Fibroblast of lung (primary cell): ENCODE results near the gene ITGB1BP1. TPM values are rescaled to one million over a fixed set of nuclear protein-coding genes. Genes with fewer than 3 reads are reported as not detected.
A peak's percentile ranks its signal among the peaks of the same experiment; 100 is the strongest.

Source experiments
- DNase-seq, 2 donors: peaks; one replicate each; pipeline versions ENCODE4 v3.0.0 to v3.0.0-alpha.2; 2010; ENCODE audit warnings: low read depth in 2 of 2
- H2AFZ ChIP-seq: 2 replicates; pipeline ENCODE4 v1.5.1; 2012; ENCODE audit warnings: low read length, control low read depth, inconsistent platforms
- H3K27ac ChIP-seq: 2 replicates; pipeline ENCODE4 v1.5.1; 2011; ENCODE audit warnings: low read length, control low read depth; ENCODE audit not compliant: insufficient read depth
- H3K27me3 ChIP-seq: 2 replicates; pipeline ENCODE4 v1.5.1; 2011; ENCODE audit warnings: mild to moderate bottlenecking, low read length; ENCODE audit not compliant: control insufficient read depth, insufficient read depth
- H3K36me3 ChIP-seq: 2 replicates; pipeline ENCODE4 v1.5.1; 2011; ENCODE audit warnings: low read length; ENCODE audit not compliant: control insufficient read depth, insufficient read depth
- H3K4me1 ChIP-seq: 2 replicates; pipeline ENCODE4 v1.5.1; 2011; ENCODE audit warnings: low read length; ENCODE audit not compliant: control insufficient read depth, insufficient read depth; ENCODE audit errors: extremely low read depth
- H3K4me2 ChIP-seq: 2 replicates; pipeline ENCODE4 v1.5.1; 2011; ENCODE audit warnings: low read length, control low read depth; ENCODE audit not compliant: insufficient read depth; ENCODE audit errors: extremely low read depth
- H3K4me3 ChIP-seq, 4 experiments: fragments of 200-600 bp in 1 of 4; sonication (generic) in 1 of 4; replicated peaks in 1 of 4; 2 replicates each; pipeline ENCODE4 v1.5.1; 2011 to 2016; ENCODE audit warnings: low read length in 4 of 4, low read depth in 3 of 4, mild to moderate bottlenecking in 3 of 4, control low read depth in 2 of 4, inconsistent platforms in 1 of 4, mixed read lengths in 1 of 4; ENCODE audit not compliant: insufficient read depth in 1 of 4; ENCODE audit errors: control extremely low read depth in 1 of 4
- H3K79me2 ChIP-seq: 2 replicates; pipeline ENCODE4 v1.5.1; 2012; ENCODE audit warnings: mild to moderate bottlenecking, low read length, inconsistent platforms; ENCODE audit not compliant: control insufficient read depth, insufficient read depth
- H3K9ac ChIP-seq: 2 replicates; pipeline ENCODE4 v1.5.1; 2011; ENCODE audit warnings: mild to moderate bottlenecking, low read length, control low read depth; ENCODE audit not compliant: insufficient read depth
- H3K9me3 ChIP-seq: 2 replicates; pipeline ENCODE4 v1.5.1; 2012; ENCODE audit warnings: low read depth, low read length; ENCODE audit not compliant: control insufficient read depth, insufficient read depth
- H4K20me1 ChIP-seq: 2 replicates; pipeline ENCODE4 v1.5.1; 2011; ENCODE audit warnings: low read length; ENCODE audit not compliant: control insufficient read depth, insufficient read depth; ENCODE audit errors: extremely low read depth
- EZH2 ChIP-seq: IDR thresholded peaks from 2 replicates; pipeline ENCODE4 v1.5.1; 2012; ENCODE audit warnings: low read length, control low read depth, mild to moderate bottlenecking; ENCODE audit errors: missing control alignments
- polyA plus RNA-seq, 2 donors: library from polyadenylated mRNA; depleted of rRNA in 1 of 2; stranded (reverse) in 1 of 2; unstranded in 1 of 2; fragments of >200 nt; gene quantifications; 2 replicates each; pipeline ENCODE4 v1.2.1, GENCODE V29; 2011 to 2012; ENCODE audit warnings: missing spikeins in 1 of 2
- total RNA-seq: library from RNA; depleted of rRNA; stranded (reverse); fragments of >200 nt; gene quantifications from 2 replicates; pipeline ENCODE4 v1.2.1, GENCODE V29; 2014
- TF ChIP-seq, protein P1 (sequence below), 2 donors: IDR thresholded peaks in 1 of 2; conservative IDR thresholded peaks in 1 of 2; 1 replicate in 1 of 2; 2 replicates in 1 of 2; pipeline ENCODE4 v1.5.1; 2011 to 2012; ENCODE audit warnings: low read length in 2 of 2, control low read depth in 1 of 2, inconsistent platforms in 1 of 2, low read depth in 1 of 2, mild to moderate bottlenecking in 1 of 2

Gene ITGB1BP1
- total and polyA plus RNA-seq, 2 donors (not counting 1 experiment from before 2014, with no cell fraction given), result 44.6 to 131 TPM

GRCh38 chr2:9379391-9379755, 44.0 kb downstream of the ITGB1BP1 start:
- Histone ChIP-seq H3K9ac (no peak overlapping the region), H3K79me2 (no peaks in the 10 kb centered on the region), H3K4me2 (no peak overlapping the region), H3K4me1 (peaks cover 30% of the 10 kb centered on the region), H3K27me3 (no peaks in the 10 kb centered on the region), H3K36me3 (peaks cover 9% of the 10 kb centered on the region), H3K9me3 (no peaks in the 10 kb centered on the region), H4K20me1 (no peaks in the 10 kb centered on the region), H2AFZ (no peak overlapping the region), H3K27ac (no peak overlapping the region), H3K4me3 (no peak overlapping the region)
- no peak for DNase-seq
- TF ChIP-seq, protein P1, sequence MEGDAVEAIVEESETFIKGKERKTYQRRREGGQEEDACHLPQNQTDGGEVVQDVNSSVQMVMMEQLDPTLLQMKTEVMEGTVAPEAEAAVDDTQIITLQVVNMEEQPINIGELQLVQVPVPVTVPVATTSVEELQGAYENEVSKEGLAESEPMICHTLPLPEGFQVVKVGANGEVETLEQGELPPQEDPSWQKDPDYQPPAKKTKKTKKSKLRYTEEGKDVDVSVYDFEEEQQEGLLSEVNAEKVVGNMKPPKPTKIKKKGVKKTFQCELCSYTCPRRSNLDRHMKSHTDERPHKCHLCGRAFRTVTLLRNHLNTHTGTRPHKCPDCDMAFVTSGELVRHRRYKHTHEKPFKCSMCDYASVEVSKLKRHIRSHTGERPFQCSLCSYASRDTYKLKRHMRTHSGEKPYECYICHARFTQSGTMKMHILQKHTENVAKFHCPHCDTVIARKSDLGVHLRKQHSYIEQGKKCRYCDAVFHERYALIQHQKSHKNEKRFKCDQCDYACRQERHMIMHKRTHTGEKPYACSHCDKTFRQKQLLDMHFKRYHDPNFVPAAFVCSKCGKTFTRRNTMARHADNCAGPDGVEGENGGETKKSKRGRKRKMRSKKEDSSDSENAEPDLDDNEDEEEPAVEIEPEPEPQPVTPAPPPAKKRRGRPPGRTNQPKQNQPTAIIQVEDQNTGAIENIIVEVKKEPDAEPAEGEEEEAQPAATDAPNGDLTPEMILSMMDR (conservative IDR thresholded peaks at IDR 0.05 in 1 of 2, IDR thresholded peaks at IDR 0.05 in 1 of 2; ENCODE audit: low read depth in 1 of 2, low read length in 2 of 2), result no peak
- no peak for TF ChIP-seq EZH2

DNA sequence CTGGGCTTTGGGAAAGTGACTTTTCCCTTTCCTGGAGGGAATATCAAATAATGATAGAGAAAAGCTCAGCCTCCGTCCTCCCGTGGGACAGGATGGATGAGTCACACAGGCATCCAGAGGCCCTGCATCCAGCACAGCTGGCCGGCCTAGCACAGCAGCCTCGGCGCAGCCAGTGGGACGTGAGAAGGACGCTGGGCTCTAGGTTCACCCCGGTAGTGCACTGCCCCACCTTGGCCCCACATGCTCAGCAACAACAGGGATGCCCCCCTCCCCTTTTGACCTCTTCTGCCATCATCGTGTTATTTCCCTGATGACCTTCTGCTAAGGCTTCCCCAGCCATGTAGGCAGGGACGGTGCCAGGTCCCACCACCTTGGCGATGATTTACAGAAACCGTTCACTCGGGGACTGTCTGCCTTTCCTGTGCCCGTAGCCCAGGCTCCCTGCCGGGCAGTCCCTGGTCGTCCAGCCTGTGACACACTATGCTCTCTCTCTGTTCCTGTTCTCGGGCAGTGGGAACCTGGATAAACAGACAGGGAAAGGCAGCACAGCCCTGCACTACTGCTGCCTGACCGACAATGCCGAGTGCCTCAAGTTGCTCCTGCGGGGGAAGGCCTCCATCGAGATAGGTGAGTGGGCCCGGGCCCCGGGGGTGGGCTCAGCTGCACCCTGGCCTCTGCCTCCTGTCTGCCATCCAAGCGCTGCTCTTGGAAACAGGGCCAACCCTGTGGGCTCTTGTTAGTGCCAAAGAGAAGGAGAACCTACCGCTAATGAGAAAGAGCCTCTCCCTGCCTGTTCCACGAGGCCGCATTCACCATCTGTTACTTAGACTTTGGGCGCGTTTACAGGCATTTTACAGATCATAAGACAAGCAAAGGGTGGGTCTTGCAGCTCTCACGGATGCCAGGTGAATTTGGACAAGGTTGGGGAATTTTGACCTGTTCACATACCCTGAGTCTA, 44.6 kb downstream of the ITGB1BP1 start:
- H3K9ac ChIP-seq, result no peak overlapping the region
- TF ChIP-seq, protein P1 (conservative IDR thresholded peaks at IDR 0.05 in 1 of 2, IDR thresholded peaks at IDR 0.05 in 1 of 2; ENCODE audit: low read depth in 1 of 2, low read length in 2 of 2), result peak in 1 of 2 donors; percentile 9
- no peak for TF ChIP-seq EZH2
- H3K36me3 ChIP-seq, result peaks cover 9% of the 10 kb centered on the region

GRCh38 chr2:9377461-9378097, 45.7 kb downstream of the ITGB1BP1 start:
- no peak for DNase-seq
- Histone ChIP-seq H3K9me3 (no peaks in the 10 kb centered on the region), H3K36me3 (peaks cover 12% of the 10 kb centered on the region), H3K27ac (peak overlapping the region; percentile 29), H2AFZ (no peak overlapping the region), H3K4me2 (peak overlapping the region; percentile 15), H3K4me1 (peaks cover 30% of the 10 kb centered on the region), H3K27me3 (no peaks in the 10 kb centered on the region), H3K79me2 (no peaks in the 10 kb centered on the region), H3K4me3 (no peak overlapping the region), H4K20me1 (no peaks in the 10 kb centered on the region), H3K9ac (no peak overlapping the region)
- TF ChIP-seq, protein P1 (conservative IDR thresholded peaks at IDR 0.05 in 1 of 2, IDR thresholded peaks at IDR 0.05 in 1 of 2; ENCODE audit: low read depth in 1 of 2, low read length in 2 of 2), result no peak
- no peak for TF ChIP-seq EZH2

More for the DNA sequence above, 44.6 kb downstream of the ITGB1BP1 start:
- Histone ChIP-seq H4K20me1 (no peaks in the 10 kb centered on the region), H3K4me1 (peaks cover 30% of the 10 kb centered on the region), H3K4me2 (no peak overlapping the region), H3K79me2 (no peaks in the 10 kb centered on the region), H2AFZ (peak overlapping the region; percentile 40), H3K27ac (peak overlapping the region; percentile 29), H3K4me3 (no peak overlapping the region), H3K27me3 (no peaks in the 10 kb centered on the region), H3K9me3 (no peaks in the 10 kb centered on the region)
- peak; percentile 78 to 85 for DNase-seq
